Right lobe of liver (tissue), 6 donors: ENCODE measurements around the gene UTRN. TPM values are rescaled to one million over a fixed set of nuclear protein-coding genes. Genes with fewer than 3 reads are reported as not detected.
A peak's percentile ranks its signal among the peaks of the same experiment; 100 is the strongest.

ENCODE experiments used
- ATAC-seq, 4 donors: fragments of 200-7000 bp; cut with Tn5 transposase; one replicate each; pipeline ENCODE4 v1.9.1; 2020; ENCODE audit warnings: mild to moderate bottlenecking in 4 of 4, moderate library complexity in 4 of 4
- DNase-seq, 3 donors: peaks; one replicate each; pipeline ENCODE4 v3.0.0-alpha.2; 2020
- H3K27ac ChIP-seq, 3 donors: fragments of 200-600 bp; one replicate each; pipeline ENCODE4 v1.8.0; 2022
- H3K27me3 ChIP-seq, 2 donors: fragments of 200-600 bp; one replicate each; pipeline ENCODE4 v1.8.0; 2022
- H3K36me3 ChIP-seq, 4 donors: fragments of 200-600 bp; sonication (generic) in 1 of 4; one replicate each; pipeline versions ENCODE4 v1.5.1 to v1.8.0; 2017 to 2022; ENCODE audit warnings: control low read depth in 1 of 4
- H3K4me1 ChIP-seq, 4 donors: fragments of 200-600 bp; sonication (generic) in 1 of 4; one replicate each; pipeline versions ENCODE4 v1.5.1 to v1.8.0; 2017 to 2022; ENCODE audit warnings: control low read depth in 1 of 4
- H3K4me3 ChIP-seq, 3 donors: fragments of 200-600 bp; one replicate each; pipeline ENCODE4 v1.8.0; 2022
- H3K9me3 ChIP-seq, 4 donors: fragments of 200-600 bp; sonication (generic) in 1 of 4; one replicate each; pipeline versions ENCODE4 v1.5.1 to v1.8.0; 2017 to 2022; ENCODE audit warnings: control low read depth in 1 of 4
- POLR2A ChIP-seq: fragments of 450-650 bp; IDR thresholded peaks from one replicate; pipeline ENCODE4 v1.6.1; 2017; ENCODE audit warnings: antibody characterized with exemption, mild to moderate bottlenecking
- WGBS: methylation state at CpG from one replicate; pipeline ENCODE4 v1.1.6; 2018; ENCODE audit warnings: low coverage, low lambda C conversion rate; ENCODE audit not compliant: insufficient coverage; ENCODE audit errors: missing lambda C conversion rate; 5-methylcytosine and 5-hydroxymethylcytosine counted together
- intact Hi-C, 2 donors: fragments of 100-400 bp; cut with DNase I; formaldehyde crosslinking; loops; one replicate each; pipeline versions ENCODE4 v1.11.2 to v1.14.1; 2022
- total RNA-seq, 6 experiments: library from RNA; depleted of rRNA in 2 of 6; stranded (reverse); fragments of >200 nt in 2 of 6; fragmentation: NEBNext Ultra II Directional in 3 of 6; extraction: Animal tissue kit (Norgen Biotek cat#: 25700) in 3 of 6; gene quantifications; one replicate each; pipeline versions ENCODE4 v1.1.0 to v1.2.4, GENCODE V29; 2016 to 2023
- TF ChIP-seq, protein P1 (sequence below), 4 donors: fragments of 200-600 bp in 3 of 4; fragments of 450-650 bp in 1 of 4; IDR thresholded peaks; one replicate each; pipeline versions ENCODE4 v1.5.1 to v1.8.0; 2016 to 2022; ENCODE audit warnings: antibody characterized with exemption in 4 of 4, mild to moderate bottlenecking in 2 of 4
- donor health status: DM: no; HTN: yes; CAD: no.
- donor health status: DM: no; HTN: no; CAD: no.
- donor health status: DM: no; HTN: no; CAD: no.
- donor health status: DM: no; HTN: yes; CAD: no.
- donor health status: DM: no; HTN: yes; CAD: no.

The UTRN gene
- total RNA-seq, 6 experiments from 2014 or later, result 27.7 to 66.5 (median 40.8) TPM

GRCh38 chr6:144327081-144327480 is 41.9 kb downstream of the UTRN start:
- Histone ChIP-seq H3K36me3 (no peaks in the 10 kb centered on the region), H3K27me3 (no peaks in the 10 kb centered on the region), H3K4me3 (no peak overlapping the region), H3K27ac (peak overlapping the region in 2 of 3 donors; percentile 26 to 31), H3K9me3 (no peaks in the 10 kb centered on the region), H3K4me1 (peaks cover 0 to 5% (median 2%) of the 10 kb centered on the region in 4 donors)
- 58% methylated on average over 5 of the region's 5 CpGs for WGBS
- TF ChIP-seq, protein P1, sequence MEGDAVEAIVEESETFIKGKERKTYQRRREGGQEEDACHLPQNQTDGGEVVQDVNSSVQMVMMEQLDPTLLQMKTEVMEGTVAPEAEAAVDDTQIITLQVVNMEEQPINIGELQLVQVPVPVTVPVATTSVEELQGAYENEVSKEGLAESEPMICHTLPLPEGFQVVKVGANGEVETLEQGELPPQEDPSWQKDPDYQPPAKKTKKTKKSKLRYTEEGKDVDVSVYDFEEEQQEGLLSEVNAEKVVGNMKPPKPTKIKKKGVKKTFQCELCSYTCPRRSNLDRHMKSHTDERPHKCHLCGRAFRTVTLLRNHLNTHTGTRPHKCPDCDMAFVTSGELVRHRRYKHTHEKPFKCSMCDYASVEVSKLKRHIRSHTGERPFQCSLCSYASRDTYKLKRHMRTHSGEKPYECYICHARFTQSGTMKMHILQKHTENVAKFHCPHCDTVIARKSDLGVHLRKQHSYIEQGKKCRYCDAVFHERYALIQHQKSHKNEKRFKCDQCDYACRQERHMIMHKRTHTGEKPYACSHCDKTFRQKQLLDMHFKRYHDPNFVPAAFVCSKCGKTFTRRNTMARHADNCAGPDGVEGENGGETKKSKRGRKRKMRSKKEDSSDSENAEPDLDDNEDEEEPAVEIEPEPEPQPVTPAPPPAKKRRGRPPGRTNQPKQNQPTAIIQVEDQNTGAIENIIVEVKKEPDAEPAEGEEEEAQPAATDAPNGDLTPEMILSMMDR (IDR thresholded peaks at IDR 0.05), result no peak
- TF ChIP-seq POLR2A, result no peak
- DNase-seq (no peak), ATAC-seq (peak; percentile 31 to 57 (median 45))
- intact Hi-C loops, result no loop called here

GRCh38 chr6:144330017-144330987 is 45.2 kb downstream of the UTRN start:
- H3K4me1 ChIP-seq, result no peaks in the 10 kb centered on the region
- H3K27ac ChIP-seq, result no peak overlapping the region
- no peak for TF ChIP-seq POLR2A
- TF ChIP-seq, protein P1 (IDR thresholded peaks at IDR 0.05), result no peak
- no peak overlapping the region for H3K4me3 ChIP-seq
- intact Hi-C loops, result no loop called here
- 70% methylated on average over 7 of the region's 10 CpGs for WGBS
- ATAC-seq (peak in 2 of 4 donors; percentile 37 to 50), DNase-seq (no peak)
- H3K36me3 ChIP-seq, result no peaks in the 10 kb centered on the region
- no peaks in the 10 kb centered on the region for H3K9me3 ChIP-seq
- H3K27me3 ChIP-seq, result no peaks in the 10 kb centered on the region

DNA sequence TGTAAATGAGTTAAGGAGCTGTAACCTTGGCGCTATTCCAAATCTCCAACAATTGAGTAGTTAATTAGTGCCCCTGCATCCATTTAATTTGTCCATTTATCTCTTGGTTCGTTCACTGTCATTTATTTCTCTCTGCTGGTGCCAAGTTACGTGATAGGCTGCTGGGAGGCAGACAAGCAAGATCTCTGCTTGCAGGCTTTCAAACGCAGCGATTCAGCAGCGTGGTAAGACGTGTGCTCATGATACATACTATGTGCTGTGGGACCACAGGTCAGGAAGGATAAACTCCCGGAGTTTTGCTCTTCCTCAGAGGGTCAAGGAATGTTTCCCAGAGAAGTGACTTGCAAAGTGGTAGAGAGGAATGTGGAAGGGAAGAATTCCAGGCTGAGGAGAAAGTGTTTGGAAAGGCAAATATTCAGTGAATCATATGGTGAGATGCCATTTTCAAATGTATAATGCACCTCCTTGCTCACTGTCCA is 46.4 kb downstream of the UTRN start:
- H3K4me1 ChIP-seq, result no peaks in the 10 kb centered on the region
- intact Hi-C loops, result no loop called here
- H3K27ac ChIP-seq, result no peak overlapping the region
- no peaks in the 10 kb centered on the region for H3K36me3 ChIP-seq
- H3K27me3 ChIP-seq, result no peaks in the 10 kb centered on the region
- no peaks in the 10 kb centered on the region for H3K9me3 ChIP-seq
- ATAC-seq, result no peak
- no peak for DNase-seq
- no peak overlapping the region for H3K4me3 ChIP-seq
- no peak for TF ChIP-seq POLR2A
- TF ChIP-seq, protein P1 (IDR thresholded peaks at IDR 0.05), result no peak
- WGBS, result 69% methylated on average over 7 of the region's 8 CpGs

DNA sequence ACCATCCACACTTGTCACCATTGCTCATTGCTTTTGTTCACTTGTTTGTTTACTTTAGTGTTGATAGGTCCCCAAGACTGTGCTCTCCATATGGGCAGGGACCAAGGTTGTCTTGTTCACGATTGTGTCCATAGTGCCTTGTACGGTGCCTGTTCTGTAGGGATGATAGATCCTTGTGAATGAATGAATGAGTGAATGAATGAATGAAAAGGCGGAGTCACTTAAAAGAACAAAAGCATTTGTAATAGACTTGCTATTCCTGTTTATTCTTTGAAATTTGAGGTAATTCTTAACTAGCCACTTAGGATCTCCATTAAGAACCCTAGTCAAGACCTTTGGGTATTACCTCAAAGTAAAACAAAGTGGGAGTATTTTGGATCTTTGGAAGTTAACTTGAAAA is 47.0 kb downstream of the UTRN start:
- intact Hi-C loops, result no loop called here
- Histone ChIP-seq H3K4me3 (no peak overlapping the region), H3K27ac (no peak overlapping the region), H3K9me3 (no peaks in the 10 kb centered on the region), H3K4me1 (no peaks in the 10 kb centered on the region), H3K36me3 (no peaks in the 10 kb centered on the region), H3K27me3 (no peaks in the 10 kb centered on the region)
- TF ChIP-seq POLR2A, result no peak
- TF ChIP-seq, protein P1 (IDR thresholded peaks at IDR 0.05), result no peak
- no peak for ATAC-seq
- no peak for DNase-seq
- WGBS, result 90% methylated on average over 3 of the region's 3 CpGs
